ENCODE results near the gene IQSEC1. TPM values are rescaled to one million over a fixed set of nuclear protein-coding genes. Genes with fewer than 3 reads are reported as not detected.

IQSEC1 gene
- total and polyA plus RNA-seq, 9 of the 15 experiments (the other 6 are each of a cell fraction or from before 2014, with no cell fraction given): 0.56 to 39.0 (median 6.8) TPM

- Histone ChIP-seq H3K4me3 (no peak overlapping the region), H3K36me3 (ENCODE audit: control insufficient read depth, insufficient read depth, low read length) (no peaks in the 10 kb centered on the region), H3K4me1 (replicated peaks in 1 of 2; ENCODE audit: control insufficient read depth in 2 of 2, insufficient read depth in 2 of 2, low read length in 2 of 2) (peaks cover 8 to 30% of the 10 kb centered on the region in 2 experiments; a peak in 4 of 5 replicates), H3K9me3 (replicated peaks; ENCODE audit: control insufficient read depth, insufficient read depth, low read depth, low read length) (peaks cover under 1% of the 10 kb centered on the region; the same call in 1 of the 2 replicates), H3K79me2 (ENCODE audit: control insufficient read depth, insufficient read depth, low read length) (no peaks in the 10 kb centered on the region), H2AFZ (ENCODE audit: low read depth, low read length) (no peak overlapping the region), H3K9me1 (ENCODE audit: control insufficient read depth, insufficient read depth, low read length) (no peaks in the 10 kb centered on the region), H3K27ac (ENCODE audit: extremely low read depth, low read depth, low read length) (no peak overlapping the region), H3K4me2 (ENCODE audit: insufficient read depth, low read length) (no peak overlapping the region), H4K20me1 (replicated peaks; ENCODE audit: control insufficient read depth, insufficient read depth, low read length) (peaks cover 20% of the 10 kb centered on the region), H3K9ac (ENCODE audit: insufficient read depth in 1 of 2, low read depth in 2 of 2, low read length in 2 of 2) (peak overlapping the region in 1 of 2 experiments; percentile 50; a peak in 2 of 4 replicates), H3K27me3 (ENCODE audit: control insufficient read depth in 2 of 2, insufficient read depth in 2 of 2, low read length in 2 of 2) (peaks cover 66 to 87% of the 10 kb centered on the region in 2 experiments)
- ChIA-PET POLR2A (interaction anchor here (1.2 kb wide), 1 partner anchor 8 kb away, joined by 3 read pairs; no protein-coding TSS in a partner anchor), CTCF (ENCODE audit: low intra/inter-chr PET ratio) (no interaction called here)
- ATAC-seq (peak; percentile 57), DNase-seq (ENCODE audit: extremely low read depth in 1 of 4, low spot score in 3 of 4) (no peak), FAIRE-seq (no peak)
- in situ Hi-C loops (cut with MboI): no loop called here
- intact Hi-C loops (cut with micrococcal nuclease): loop anchor here (5.0 kb wide), 1 partner anchor 52 kb away; no protein-coding TSS in a partner anchor
- 6% methylated on average over 7 of the region's 7 CpGs for WGBS (ENCODE audit: insufficient coverage, low coverage, missing lambda C conversion rate)
- BruUV-seq (replicated peaks): no TSS peak
- TF ChIP-seq LEF1 (IDR thresholded peaks at IDR 0.05) (no peak), MAFK (IDR thresholded peaks at IDR 0.05; ENCODE audit: low read length) (peak; percentile 32; the same call in 1 of the 2 replicates), MAFG (tag; conservative IDR thresholded peaks at IDR 0.05) (0 out of 2 replicates have a peak, but pooled peaks have one; percentile 27), MYC (IDR thresholded peaks at IDR 0.05; ENCODE audit: low read depth, low read length) (0 out of 2 replicates have a peak, but pooled peaks have one; percentile 30), MYC (CRISPR knock-in tag; IDR thresholded peaks at IDR 0.05; ENCODE audit: borderline replicate concordance, low read depth) (no peak), FOXP1 (CRISPR knock-in tag; IDR thresholded peaks at IDR 0.05) (0 out of 2 replicates have a peak, but pooled peaks have one; percentile 37), USF1 (CRISPR knock-in tag; IDR thresholded peaks at IDR 0.05) (peak; percentile 42; the same call in 1 of the 2 replicates), OTX1 (CRISPR knock-in tag; IDR thresholded peaks at IDR 0.05) (no peak), TEAD1 (CRISPR knock-in tag; IDR thresholded peaks at IDR 0.05) (peak in 1 of 2 experiments; percentile 19; a peak in 1 of 4 replicates), MAX (CRISPR knock-in tag; IDR thresholded peaks at IDR 0.05) (peak; percentile 45; the same call in 1 of the 2 replicates), SAFB2 (IDR thresholded peaks at IDR 0.05; ENCODE audit: borderline replicate concordance, low read depth, low read length, severe bottlenecking) (no peak), ZNF24 (IDR thresholded peaks at IDR 0.05) (no peak), BHLHE40 (IDR thresholded peaks at IDR 0.05; ENCODE audit: low read length) (0 out of 2 replicates have a peak, but pooled peaks have one; percentile 39), NFE2 (IDR thresholded peaks at IDR 0.05; ENCODE audit: low read depth) (0 out of 2 replicates have a peak, but pooled peaks have one; percentile 31), HSF4 (CRISPR knock-in tag; IDR thresholded peaks at IDR 0.05; ENCODE audit: borderline replicate concordance) (no peak), ZNF586 (CRISPR knock-in tag; conservative IDR thresholded peaks at IDR 0.05) (no peak), ETS1 (conservative IDR thresholded peaks at IDR 0.05; ENCODE audit: control insufficient read depth, low read depth, low read length) (no peak), TBL1XR1 (IDR thresholded peaks at IDR 0.05; ENCODE audit: low read length in 2 of 2) (no peak), PRMT5 (CRISPR knock-in tag; IDR thresholded peaks at IDR 0.05) (0 out of 2 replicates have a peak, but pooled peaks have one; percentile 15), FOXA3 (CRISPR knock-in tag; conservative IDR thresholded peaks at IDR 0.05 in 1 of 2, IDR thresholded peaks at IDR 0.05 in 1 of 2) (0 out of 4 replicates have a peak, but pooled peaks of 1 of the 2 experiments have one; percentile 32), ZNF316 (IDR thresholded peaks at IDR 0.05) (peak; percentile 70), CBX5 (IDR thresholded peaks at IDR 0.05; ENCODE audit: borderline replicate concordance, low read depth) (no peak)
Measured at GRCh38 chr3:13079051-13079450, 5.8 kb upstream of the IQSEC1 start.
